DOHH2 (cell line): ENCODE measurements around the gene CYRIA.

Experiments used
- CTCF ChIP-seq: fragments of 200-600 bp; sonication (generic); IDR thresholded peaks from one replicate; pipeline ENCODE4 v1.5.1; 2014; ENCODE audit warnings: antibody characterized with exemption, mild to moderate bottlenecking, low read depth, low read length; ENCODE audit not compliant: poor library complexity, severe bottlenecking
- EZH2phosphoT487 ChIP-seq: fragments of 200-600 bp; sonication (generic); IDR thresholded peaks from 2 replicates; pipeline ENCODE4 v1.6.1; 2017; ENCODE audit warnings: borderline replicate concordance, mild to moderate bottlenecking, antibody characterized with exemption, low read length, moderate library complexity, mixed read lengths

- TF ChIP-seq CTCF (no peak), EZH2phosphoT487 (no peak)
Measured at GRCh38 chr2:16707014-16707623, 41.5 kb upstream of the CYRIA start.
